Esophagus squamous epithelium (tissue), 4 donors: ENCODE data around the gene IQSEC1.

Experiments
- CTCF ChIP-seq, 6 experiments: fragments of 450-650 bp in 4 of 6; fragments of 200-600 bp in 2 of 6; sonication (generic) in 2 of 6; IDR thresholded peaks; one replicate each; pipeline ENCODE4 v1.5.1; 2016 to 2019; ENCODE audit warnings: antibody characterized with exemption in 6 of 6, mild to moderate bottlenecking in 4 of 6, moderate library complexity in 4 of 6
- POLR2A ChIP-seq, 4 donors: fragments of 450-650 bp; IDR thresholded peaks; one replicate each; pipeline ENCODE4 v1.6.1; 2017; ENCODE audit warnings: antibody characterized with exemption in 4 of 4, mild to moderate bottlenecking in 4 of 4, moderate library complexity in 3 of 4

GRCh38 chr3:12859840-12860239 lies 213.4 kb downstream of the IQSEC1 start:
- no peak for TF ChIP-seq CTCF (IDR thresholded peaks at IDR 0.05)
- TF ChIP-seq POLR2A (IDR thresholded peaks at IDR 0.05), result no peak
